Colonic mucosa (tissue), 4 donors: ENCODE data around the gene GAPT. TPM values are rescaled to one million over a fixed set of nuclear protein-coding genes. Genes with fewer than 3 reads are reported as not detected.

Experiments used
- DNase-seq: peaks from one replicate; pipeline ENCODE4 v3.0.0-alpha.2; 2020
- H3K27ac ChIP-seq: fragments of 200-600 bp; one replicate; pipeline ENCODE4 v1.8.0; 2021
- H3K27me3 ChIP-seq: fragments of 200-600 bp; one replicate; pipeline ENCODE4 v1.8.0; 2021
- H3K36me3 ChIP-seq: fragments of 200-600 bp; one replicate; pipeline ENCODE4 v1.8.0; 2021
- H3K4me1 ChIP-seq: fragments of 200-600 bp; one replicate; pipeline ENCODE4 v1.8.0; 2021; ENCODE audit warnings: mild to moderate bottlenecking
- H3K4me3 ChIP-seq: fragments of 200-600 bp; one replicate; pipeline ENCODE4 v1.8.0; 2021
- H3K9ac ChIP-seq, 2 donors: one replicate each; pipeline ENCODE4 v1.7.0; 2013; ENCODE audit warnings: control low read depth in 2 of 2, low read depth in 2 of 2, low read length in 2 of 2
- H3K9me3 ChIP-seq: fragments of 200-600 bp; one replicate; pipeline ENCODE4 v1.8.0; 2021
- CTCF ChIP-seq: fragments of 200-600 bp; IDR thresholded peaks from one replicate; pipeline ENCODE4 v1.8.0; 2022; ENCODE audit warnings: antibody characterized with exemption, mild to moderate bottlenecking
- intact Hi-C: fragments of 100-400 bp; cut with DNase I; formaldehyde crosslinking; loops from one replicate; pipeline ENCODE4 v1.14.1; 2022
- total RNA-seq, 2 donors: library from RNA; stranded (reverse); fragmentation: NEBNext Ultra II Directional in 1 of 2; extraction: Animal tissue kit (Norgen Biotek cat#: 25700) in 1 of 2; gene quantifications; one replicate each; pipeline ENCODE4 v1.2.1, GENCODE V29; 2021
- donor health status: healthy.
- donor health status: DM: no; HTN: no; CAD: no.
- donor health status: DM: no; HTN: no; CAD: no.

GAPT gene
- total RNA-seq, 2 donors from 2014 or later, result 0.69 to 1.3 TPM

DNA sequence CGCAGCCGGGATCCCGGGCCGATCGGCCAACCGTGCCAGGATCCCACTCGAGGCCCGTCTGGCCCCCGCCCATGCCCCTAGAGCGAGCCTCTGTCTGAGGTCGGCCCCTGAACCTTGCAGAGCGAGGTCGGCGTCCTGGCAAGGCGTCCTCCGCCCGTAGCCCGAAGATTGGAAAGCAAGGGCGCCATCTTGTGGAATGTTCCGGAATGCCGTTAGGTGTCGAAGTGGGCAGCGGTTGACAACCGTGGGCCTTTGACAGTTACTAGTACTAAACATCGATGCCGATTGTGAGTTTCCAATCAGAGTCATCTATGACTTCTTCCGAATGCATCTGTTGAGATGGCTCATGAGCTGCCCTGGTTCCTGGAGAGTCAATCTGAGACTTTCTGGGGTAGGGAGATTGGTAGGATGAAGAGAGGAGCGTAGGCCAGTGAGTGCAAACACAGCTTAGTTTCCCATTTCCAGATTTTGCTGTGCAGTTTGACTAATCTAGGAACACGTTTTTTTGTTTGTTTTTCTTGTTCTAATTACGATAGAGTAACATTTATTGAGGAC lies 30.4 kb upstream of the GAPT start:
- no peaks in the 10 kb centered on the region for H3K9me3 ChIP-seq
- peak overlapping the region; percentile 78 for H3K4me3 ChIP-seq
- peak; percentile 73 for TF ChIP-seq CTCF
- H3K27me3 ChIP-seq, result no peaks in the 10 kb centered on the region
- peak overlapping the region; percentile 86 for H3K27ac ChIP-seq
- intact Hi-C loops, result loop anchor here (2.0 to 10.0 kb wide), 5 partner anchors 572 to 1164 kb away; no protein-coding TSS in a partner anchor
- DNase-seq, result peak; percentile 97
- peak overlapping the region; percentile 81 to 95 for H3K9ac ChIP-seq
- H3K4me1 ChIP-seq, result no peaks in the 10 kb centered on the region
- no peaks in the 10 kb centered on the region for H3K36me3 ChIP-seq

GRCh38 chr5:58462154-58462553 lies 29.1 kb upstream of the GAPT start:
- H3K36me3 ChIP-seq, result no peaks in the 10 kb centered on the region
- no peaks in the 10 kb centered on the region for H3K9me3 ChIP-seq
- DNase-seq, result peak; percentile 73
- intact Hi-C loops, result loop anchor here (5.0 to 10.0 kb wide), 3 partner anchors 810 to 1165 kb away; no protein-coding TSS in a partner anchor
- no peak overlapping the region for H3K9ac ChIP-seq
- peak overlapping the region; percentile 62 for H3K27ac ChIP-seq
- H3K4me3 ChIP-seq, result no peak overlapping the region
- no peak for TF ChIP-seq CTCF
- H3K27me3 ChIP-seq, result no peaks in the 10 kb centered on the region
- no peaks in the 10 kb centered on the region for H3K4me1 ChIP-seq

- no peak overlapping the region for H3K9ac ChIP-seq
- H3K4me1 ChIP-seq, result no peaks in the 10 kb centered on the region
- peak; percentile 40 for TF ChIP-seq CTCF
- H3K27me3 ChIP-seq, result no peaks in the 10 kb centered on the region
- no peak overlapping the region for H3K4me3 ChIP-seq
- intact Hi-C loops, result loop anchor here (5.0 to 10.0 kb wide), 3 partner anchors 810 to 1165 kb away; no protein-coding TSS in a partner anchor
- DNase-seq, result peak; percentile 49
- H3K36me3 ChIP-seq, result no peaks in the 10 kb centered on the region
- peak overlapping the region; percentile 62 for H3K27ac ChIP-seq
- no peaks in the 10 kb centered on the region for H3K9me3 ChIP-seq
These were observed 28.5 kb upstream of the GAPT start for GRCh38 chr5:58462623-58463230.

GRCh38 chr5:58466939-58467338 lies 24.3 kb upstream of the GAPT start:
- Histone ChIP-seq H3K27ac (no peak overlapping the region), H3K9ac (no peak overlapping the region), H3K9me3 (no peaks in the 10 kb centered on the region), H3K36me3 (no peaks in the 10 kb centered on the region), H3K4me3 (no peak overlapping the region), H3K27me3 (no peaks in the 10 kb centered on the region), H3K4me1 (no peaks in the 10 kb centered on the region)
- intact Hi-C loops, result loop anchor here (10.0 kb wide), 1 partner anchor 962 kb away; no protein-coding TSS in a partner anchor
- no peak for DNase-seq
- no peak for TF ChIP-seq CTCF

GRCh38 chr5:58469896-58470295 lies 21.3 kb upstream of the GAPT start:
- Histone ChIP-seq H3K27me3 (no peaks in the 10 kb centered on the region), H3K9me3 (no peaks in the 10 kb centered on the region), H3K4me1 (no peaks in the 10 kb centered on the region), H3K36me3 (no peaks in the 10 kb centered on the region), H3K9ac (no peak overlapping the region), H3K4me3 (no peak overlapping the region), H3K27ac (no peak overlapping the region)
- intact Hi-C loops, result loop anchor here (10.0 kb wide), 1 partner anchor 965 kb away; no protein-coding TSS in a partner anchor
- TF ChIP-seq CTCF, result no peak
- no peak for DNase-seq
